B cell (primary cell): ENCODE results near the gene PNPLA2. TPM values are rescaled to one million over a fixed set of nuclear protein-coding genes. Genes with fewer than 3 reads are reported as not detected.

Experiments
- ATAC-seq: fragments of 200-7000 bp; cut with Tn5 transposase; one replicate; pipeline ENCODE4 v1.10.0; 2021; ENCODE audit warnings: low read depth, mild to moderate bottlenecking, moderate number of reproducible peaks, moderate library complexity
- CTCF ChIA-PET: fragments of 350-600 bp; sonication (Branson Sonifier 250); formaldehyde crosslinking; loops from one replicate; lab custom pipeline; 2021; ENCODE audit warnings: antibody characterized with exemption, inconsistent platforms; lab: Charles Lee
- POLR2A ChIA-PET: fragments of 350-600 bp; sonication (Branson Sonifier 250); formaldehyde crosslinking; loops from one replicate; lab custom pipeline; 2021; ENCODE audit warnings: antibody characterized with exemption; lab: Charles Lee
- DNase-seq: peaks from one replicate; pipeline ENCODE4 v3.0.0; 2013
- H2AFZ ChIP-seq: 2 replicates; pipeline ENCODE4 v1.6.1; 2012; ENCODE audit warnings: mild to moderate bottlenecking, low read depth, low read length; ENCODE audit not compliant: insufficient read depth, poor library complexity, severe bottlenecking
- H3K27ac ChIP-seq, 2 donors: 1 replicate in 1 of 2; 2 replicates in 1 of 2; pipeline ENCODE4 v1.5.1; 2012 to 2013; ENCODE audit warnings: low read length in 2 of 2, mild to moderate bottlenecking in 2 of 2, moderate library complexity in 1 of 2
- H3K27me3 ChIP-seq, 4 experiments: fragments of 200-600 bp in 1 of 4; sonication (generic) in 1 of 4; replicated peaks in 1 of 4; 1 replicate in 2 of 4; 2 replicates in 2 of 4; pipeline versions ENCODE4 v1.6.1 to v1.7.0; 2013 to 2016; ENCODE audit warnings: low read length in 3 of 4, mild to moderate bottlenecking in 2 of 4, mixed read lengths in 1 of 4, moderate library complexity in 1 of 4; ENCODE audit not compliant: insufficient read depth in 4 of 4, control insufficient read depth in 3 of 4; ENCODE audit errors: control extremely low read depth in 1 of 4
- H3K36me3 ChIP-seq, 2 experiments: replicated peaks in 1 of 2; 1 replicate in 1 of 2; 2 replicates in 1 of 2; pipeline versions ENCODE4 v1.6.1 to v1.7.1; 2013; ENCODE audit warnings: low read length in 1 of 2; ENCODE audit not compliant: insufficient read depth in 2 of 2, control insufficient read depth in 1 of 2; ENCODE audit errors: control extremely low read depth in 1 of 2, extremely low read depth in 1 of 2
- H3K4me1 ChIP-seq, 2 donors: fragments of 200-600 bp in 1 of 2; sonication (generic) in 1 of 2; 1 replicate in 1 of 2; 2 replicates in 1 of 2; pipeline versions ENCODE4 v1.5.1 to v1.6.1; 2013 to 2017; ENCODE audit warnings: low read length in 2 of 2; ENCODE audit not compliant: control insufficient read depth in 2 of 2, insufficient read depth in 2 of 2
- H3K4me2 ChIP-seq: replicated peaks from 2 replicates; pipeline ENCODE3; 2012; ENCODE audit warnings: mild to moderate bottlenecking, low read depth, low read length; ENCODE audit not compliant: poor library complexity, severe bottlenecking
- H3K4me3 ChIP-seq, 5 experiments: fragments of 200-600 bp in 1 of 5; sonication (generic) in 1 of 5; 1 replicate in 3 of 5; 2 replicates in 2 of 5; pipeline versions ENCODE4 v1.5.1 to v1.7.0; 2011 to 2016; ENCODE audit warnings: low read length in 4 of 5, mild to moderate bottlenecking in 4 of 5, low read depth in 2 of 5, control low read depth in 1 of 5, moderate library complexity in 1 of 5; ENCODE audit not compliant: insufficient read depth in 1 of 5; ENCODE audit errors: control extremely low read depth in 1 of 5, extremely low read depth in 1 of 5
- H3K79me2 ChIP-seq: fragments of 200-600 bp; sonication (generic); one replicate; pipeline ENCODE4 v1.6.0; 2016; ENCODE audit warnings: low read length; ENCODE audit not compliant: control insufficient read depth, insufficient read depth
- H3K9ac ChIP-seq: fragments of 200-600 bp; sonication (generic); 2 replicates; pipeline ENCODE4 v1.6.1; 2017; ENCODE audit warnings: mild to moderate bottlenecking, low read length, moderate library complexity
- H3K9me3 ChIP-seq, 3 donors: one replicate each; pipeline versions ENCODE4 v1.6.1 to v1.7.1; 2013; ENCODE audit warnings: low read length in 2 of 3; ENCODE audit not compliant: control insufficient read depth in 2 of 3, insufficient read depth in 1 of 3; ENCODE audit errors: control extremely low read depth in 1 of 3
- H4K20me1 ChIP-seq: 2 replicates; pipeline ENCODE4 v1.6.0; 2012; ENCODE audit warnings: mild to moderate bottlenecking, low read length; ENCODE audit not compliant: insufficient read depth, control insufficient read depth, poor library complexity, severe bottlenecking
- H3K27ac Mint-ChIP-seq: one replicate; pipeline ENCODE4 v1.8.0; 2021; ENCODE audit warnings: mixed read lengths
- H3K27me3 Mint-ChIP-seq: one replicate; pipeline ENCODE4 v1.8.0; 2021; ENCODE audit warnings: mixed read lengths
- H3K4me1 Mint-ChIP-seq: one replicate; pipeline ENCODE4 v1.8.0; 2021; ENCODE audit warnings: mixed read lengths
- H3K4me3 Mint-ChIP-seq: one replicate; pipeline ENCODE4 v1.8.0; 2021; ENCODE audit warnings: mixed read lengths
- H3K9me3 Mint-ChIP-seq: one replicate; pipeline ENCODE4 v1.8.0; 2022; ENCODE audit warnings: mixed read lengths; ENCODE audit not compliant: insufficient read depth
- EZH2 ChIP-seq: IDR thresholded peaks from 2 replicates; pipeline ENCODE4 v1.6.1; 2012; ENCODE audit warnings: borderline replicate concordance, low read depth, mild to moderate bottlenecking, moderate library complexity, low read length; ENCODE audit not compliant: insufficient read depth, poor library complexity, severe bottlenecking
- WGBS: methylation state at CpG from one replicate; pipeline ENCODE4 v1.1.5; 2013; ENCODE audit warnings: missing lambda C conversion rate; ENCODE audit not compliant: insufficient coverage; 5-methylcytosine and 5-hydroxymethylcytosine counted together
- intact Hi-C: fragments of 100-400 bp; cut with micrococcal nuclease; formaldehyde crosslinking; loops from one replicate; pipeline ENCODE4 v1.10.0; 2022
- polyA plus RNA-seq: library from polyadenylated mRNA; depleted of rRNA; stranded (reverse); fragments of >200 nt; gene quantifications from 2 replicates; pipeline ENCODE4 v1.2.3, GENCODE V29; 2012
- total RNA-seq, 2 donors: library from RNA; stranded (reverse); fragments of 120-200 nt in 1 of 2; gene quantifications; 1 replicate in 1 of 2; 2 replicates in 1 of 2; pipeline versions ENCODE4 v1.2.3 to v1.2.4, GENCODE V29; 2013 to 2022
- TF ChIP-seq, protein P1 (sequence below): fragments of 200-600 bp; IDR thresholded peaks from one replicate; pipeline ENCODE4 v1.8.0; 2022; ENCODE audit warnings: antibody characterized with exemption, mild to moderate bottlenecking

Gene PNPLA2
- total and polyA plus RNA-seq, 2 donors (not counting 1 experiment from before 2014, with no cell fraction given) = 208 to 276 TPM

DNA sequence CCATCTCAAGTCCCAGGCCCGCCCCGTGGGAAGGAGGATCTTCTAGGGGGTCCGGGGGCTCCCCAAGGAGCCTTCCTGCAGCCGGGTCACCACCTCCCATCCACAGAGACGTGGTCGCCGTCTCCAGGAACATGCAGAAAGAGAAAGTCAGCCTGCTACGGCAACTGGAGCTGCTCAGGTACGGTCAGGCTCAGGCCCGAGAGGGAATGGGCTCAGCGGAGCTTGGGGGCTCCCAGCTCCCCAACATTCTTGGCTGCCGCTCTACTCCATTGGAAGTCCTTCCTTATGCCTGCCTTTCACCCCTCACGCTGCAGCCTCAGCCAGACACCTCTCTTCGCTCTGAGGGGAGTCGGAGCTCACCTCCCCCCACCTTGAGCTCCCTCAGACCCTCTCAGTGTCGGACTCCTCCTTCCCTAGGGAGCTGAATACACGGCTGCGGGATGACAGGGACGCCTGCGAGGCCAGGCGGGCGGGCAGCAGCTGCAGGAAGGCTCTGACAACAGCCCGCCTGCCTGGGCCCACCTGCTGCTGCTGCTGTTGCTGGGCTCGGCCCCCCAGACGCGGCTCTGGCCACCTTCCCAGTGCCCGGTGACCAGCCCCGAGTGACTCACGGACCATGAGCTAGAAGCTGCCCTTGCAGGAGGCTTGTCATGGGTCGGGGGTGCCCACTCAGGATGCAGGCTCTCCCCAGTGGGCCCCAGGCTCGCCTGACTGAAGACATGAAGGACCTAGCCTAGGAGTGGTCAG, 12.6 kb downstream of the PNPLA2 start:
- Mint-ChIP-seq H3K27ac (no peak overlapping the region), H3K4me3 (peak overlapping the region; percentile 70), H3K4me1 (peaks cover 53% of the 10 kb centered on the region), H3K9me3 (no peaks in the 10 kb centered on the region), H3K27me3 (peaks cover 7% of the 10 kb centered on the region)
- H2AFZ ChIP-seq = peak overlapping the region; percentile 78
- DNase-seq (peak; percentile 44), ATAC-seq (no peak)
- POLR2A ChIA-PET = interaction anchor here (0.8 to 6.4 kb wide), 5 partner anchors 11 to 35 kb away, joined by 3 to 57 read pairs (median 11); partner anchors contain the start of genes PNPLA2, POLR2L and TSPAN4
- peak overlapping the region; percentile 99 for H3K4me2 ChIP-seq
- H3K79me2 ChIP-seq = no peaks in the 10 kb centered on the region
- no peak overlapping the region for H3K27ac ChIP-seq
- peaks cover 67 to 73% of the 10 kb centered on the region in 2 donors for H3K4me1 ChIP-seq
- CTCF ChIA-PET = interaction anchor here (1.0 to 1.4 kb wide), 2 partner anchors 17 to 22 kb away, joined by 3 read pairs; partner anchors contain the start of gene RPLP2
- peak overlapping the region; percentile 68 for H3K9ac ChIP-seq
- H4K20me1 ChIP-seq = peaks cover 50% of the 10 kb centered on the region
- intact Hi-C loops = no loop called here
- TF ChIP-seq EZH2 = no peak
- TF ChIP-seq, protein P1, sequence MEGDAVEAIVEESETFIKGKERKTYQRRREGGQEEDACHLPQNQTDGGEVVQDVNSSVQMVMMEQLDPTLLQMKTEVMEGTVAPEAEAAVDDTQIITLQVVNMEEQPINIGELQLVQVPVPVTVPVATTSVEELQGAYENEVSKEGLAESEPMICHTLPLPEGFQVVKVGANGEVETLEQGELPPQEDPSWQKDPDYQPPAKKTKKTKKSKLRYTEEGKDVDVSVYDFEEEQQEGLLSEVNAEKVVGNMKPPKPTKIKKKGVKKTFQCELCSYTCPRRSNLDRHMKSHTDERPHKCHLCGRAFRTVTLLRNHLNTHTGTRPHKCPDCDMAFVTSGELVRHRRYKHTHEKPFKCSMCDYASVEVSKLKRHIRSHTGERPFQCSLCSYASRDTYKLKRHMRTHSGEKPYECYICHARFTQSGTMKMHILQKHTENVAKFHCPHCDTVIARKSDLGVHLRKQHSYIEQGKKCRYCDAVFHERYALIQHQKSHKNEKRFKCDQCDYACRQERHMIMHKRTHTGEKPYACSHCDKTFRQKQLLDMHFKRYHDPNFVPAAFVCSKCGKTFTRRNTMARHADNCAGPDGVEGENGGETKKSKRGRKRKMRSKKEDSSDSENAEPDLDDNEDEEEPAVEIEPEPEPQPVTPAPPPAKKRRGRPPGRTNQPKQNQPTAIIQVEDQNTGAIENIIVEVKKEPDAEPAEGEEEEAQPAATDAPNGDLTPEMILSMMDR = no peak
- 88% methylated on average over 20 of the region's 31 CpGs for WGBS
- no peaks in the 10 kb centered on the region for H3K36me3 ChIP-seq
- peak overlapping the region in 4 of 5 experiments; percentile 36 to 55 (median 48) for H3K4me3 ChIP-seq
- peaks cover 0 to 15% (median 0%) of the 10 kb centered on the region in 3 donors for H3K9me3 ChIP-seq
- H3K27me3 ChIP-seq = peaks cover 0 to 65% (median 20%) of the 10 kb centered on the region in 4 experiments
